OCI-LY7 (cell line): ENCODE data around the gene NENF. TPM values are rescaled to one million over a fixed set of nuclear protein-coding genes. Genes with fewer than 3 reads are reported as not detected.
"Not testable (repeated sequence)": the region's sequence is repeated elsewhere in the genome, so short reads cannot be mapped to it uniquely, and the experiment has no call there.

Source experiments
- BruUV-seq: library from RNA; stranded (reverse); fragments of 400-500 nt; replicated peaks from 2 replicates; lab custom pipeline; 2021; lab: Mats Ljungman, UMichigan
- CTCF ChIA-PET: fragments of 300-600 bp; sonication (Branson Sonifier 250); formaldehyde crosslinking; loops from one replicate; lab custom pipeline; 2022; ENCODE audit warnings: antibody characterized with exemption; ENCODE audit not compliant: unreplicated experiment; lab: Charles Lee
- POLR2A ChIA-PET: fragments of 300-600 bp; sonication (Branson Sonifier 250); formaldehyde crosslinking; loops from one replicate; lab custom pipeline; 2022; ENCODE audit warnings: antibody characterized with exemption; lab: Charles Lee
- DNase-seq: peaks from one replicate; pipeline ENCODE4 v3.0.0-alpha.2; 2015; ENCODE audit warnings: low spot score
- H2AFZ ChIP-seq: fragments of 200-600 bp; sonication (generic), shearing (Covaris generic); 2 replicates; pipeline ENCODE4 v1.6.1; 2014; ENCODE audit warnings: mild to moderate bottlenecking, antibody characterized with exemption, low read length, moderate library complexity
- H3K27ac ChIP-seq: fragments of 200-600 bp; sonication (generic); 2 replicates; pipeline ENCODE4 v1.5.1; 2014; ENCODE audit warnings: mixed run types, low read depth, mild to moderate bottlenecking, moderate library complexity, low read length, inconsistent platforms; ENCODE audit not compliant: poor library complexity, severe bottlenecking
- H3K36me3 ChIP-seq: fragments of 200-600 bp; sonication (generic); 2 replicates; pipeline ENCODE4 v1.6.1; 2014; ENCODE audit warnings: mild to moderate bottlenecking, antibody characterized with exemption, low read length, moderate library complexity, mixed read lengths; ENCODE audit not compliant: insufficient read depth
- H3K4me1 ChIP-seq: fragments of 200-600 bp; sonication (generic); 2 replicates; pipeline ENCODE4 v1.5.1; 2014; ENCODE audit warnings: mild to moderate bottlenecking, low read length; ENCODE audit not compliant: insufficient read depth, poor library complexity, severe bottlenecking
- H3K4me2 ChIP-seq: fragments of 200-600 bp; sonication (generic); 2 replicates; pipeline ENCODE4 v1.6.1; 2014; ENCODE audit warnings: mild to moderate bottlenecking, low read length
- H3K4me3 ChIP-seq: fragments of 200-600 bp; sonication (generic); 2 replicates; pipeline ENCODE4 v1.5.1; 2014; ENCODE audit warnings: mild to moderate bottlenecking, low read depth, low read length; ENCODE audit not compliant: poor library complexity, severe bottlenecking
- H3K79me2 ChIP-seq: fragments of 200-600 bp; sonication (generic); 2 replicates; pipeline ENCODE4 v1.6.1; 2016; ENCODE audit warnings: low read depth, mild to moderate bottlenecking, low read length, moderate library complexity, mixed read lengths; ENCODE audit not compliant: insufficient read depth
- H3K9me2 ChIP-seq: fragments of 200-600 bp; sonication (generic); 2 replicates; pipeline ENCODE4 v1.6.1; 2016; ENCODE audit warnings: mild to moderate bottlenecking, low read length, mixed read lengths; ENCODE audit not compliant: insufficient read depth
- H3K9me3 ChIP-seq: fragments of 200-600 bp; sonication (generic); 2 replicates; pipeline ENCODE4 v1.6.1; 2014; ENCODE audit warnings: mild to moderate bottlenecking, mixed run types, low read length, mixed read lengths
- H4K20me1 ChIP-seq: fragments of 200-600 bp; sonication (generic); 2 replicates; pipeline ENCODE4 v1.6.1; 2014; ENCODE audit warnings: mild to moderate bottlenecking, antibody characterized with exemption, low read length, moderate library complexity, mixed read lengths; ENCODE audit not compliant: insufficient read depth
- CTCF ChIP-seq: fragments of 200-600 bp; sonication (generic); conservative IDR thresholded peaks from 2 replicates; pipeline ENCODE4 v1.5.1; 2014; ENCODE audit warnings: mild to moderate bottlenecking, antibody characterized with exemption, low read length, moderate library complexity, mixed read lengths
- EZH2phosphoT487 ChIP-seq: fragments of 200-600 bp; sonication (generic); IDR thresholded peaks from 2 replicates; pipeline ENCODE4 v1.6.1; 2018; ENCODE audit warnings: low read depth, borderline replicate concordance, mild to moderate bottlenecking, mixed run types, antibody characterized with exemption, low read length, moderate library complexity, mixed read lengths
- intact Hi-C: fragments of 100-400 bp; cut with micrococcal nuclease; formaldehyde crosslinking; loops from one replicate; pipeline ENCODE4 v1.10.0; 2022; ENCODE audit not compliant: unreplicated experiment
- total RNA-seq, 2 experiments: library from RNA; depleted of rRNA in 1 of 2; stranded (reverse); fragments of >200 nt in 1 of 2; shearing (Covaris generic) in 1 of 2; gene quantifications; 2 replicates each; pipeline ENCODE4 v1.2.3, GENCODE V29; 2014 to 2022

NENF gene
- total RNA-seq, 2 experiments from 2014 or later, result 12.7 to 15.5 TPM

GRCh38 chr1:212388985-212389716 is 43.6 kb upstream of the NENF start:
- TF ChIP-seq CTCF (no peak), EZH2phosphoT487 (no peak)
- H2AFZ ChIP-seq, result no peak overlapping the region
- no peaks in the 10 kb centered on the region for H3K9me2 ChIP-seq
- CTCF ChIA-PET, result no interaction called here
- H3K4me3 ChIP-seq, result no peak overlapping the region
- H3K79me2 ChIP-seq, result peaks cover 5% of the 10 kb centered on the region; the same call in 1 of the 2 replicates
- no peak for DNase-seq
- no peaks in the 10 kb centered on the region for H4K20me1 ChIP-seq
- no peaks in the 10 kb centered on the region for H3K4me1 ChIP-seq
- no peak overlapping the region for H3K4me2 ChIP-seq
- POLR2A ChIA-PET, result interaction anchor here (0.7 kb wide), 1 partner anchor 15 kb away, joined by 3 read pairs; no protein-coding TSS in a partner anchor
- peaks cover 71% of the 10 kb centered on the region for H3K36me3 ChIP-seq
- no TSS peak for BruUV-seq
- intact Hi-C loops, result no loop called here
- no peak overlapping the region for H3K27ac ChIP-seq
- H3K9me3 ChIP-seq, result peaks cover 14% of the 10 kb centered on the region

- H3K27ac ChIP-seq, H4K20me1 ChIP-seq, DNase-seq, H3K4me2 ChIP-seq, intact Hi-C loops, BruUV-seq, H3K9me2 ChIP-seq, H3K79me2 ChIP-seq, H3K4me3 ChIP-seq, CTCF ChIA-PET, H3K4me1 ChIP-seq, H2AFZ ChIP-seq: not testable (repeated sequence)
- POLR2A ChIA-PET, result interaction anchor here (0.6 to 0.7 kb wide), 5 partner anchors 40 to 438 kb away, joined by 3 to 5 read pairs (median 4); no protein-coding TSS in a partner anchor
- H3K9me3 ChIP-seq, result peaks cover 26% of the 10 kb centered on the region
- H3K36me3 ChIP-seq, result peaks cover 59% of the 10 kb centered on the region
Observed at GRCh38 chr1:212395678-212396437, 36.9 kb upstream of the NENF start.

- H3K4me1 ChIP-seq, result no peaks in the 10 kb centered on the region
- TF ChIP-seq CTCF, result no peak
- no peak for TF ChIP-seq EZH2phosphoT487
- peaks cover 56% of the 10 kb centered on the region for H3K36me3 ChIP-seq
- H3K9me2 ChIP-seq, result no peaks in the 10 kb centered on the region
- peak; percentile 17 for DNase-seq
- no peak overlapping the region for H3K4me2 ChIP-seq
- intact Hi-C loops, result no loop called here
- H3K4me3 ChIP-seq, result no peak overlapping the region
- no peaks in the 10 kb centered on the region for H4K20me1 ChIP-seq
- no peak overlapping the region for H3K27ac ChIP-seq
- BruUV-seq, result no TSS peak
- H2AFZ ChIP-seq, result no peak overlapping the region
- H3K9me3 ChIP-seq, result peaks cover 26% of the 10 kb centered on the region
- CTCF ChIA-PET, result no interaction called here
- POLR2A ChIA-PET, result interaction anchor here (0.6 to 0.7 kb wide), 5 partner anchors 40 to 437 kb away, joined by 3 to 5 read pairs (median 4); no protein-coding TSS in a partner anchor
- no peaks in the 10 kb centered on the region for H3K79me2 ChIP-seq
Observed at GRCh38 chr1:212396638-212397037, 36.1 kb upstream of the NENF start.
